GM23338 (cell line): ENCODE data around the gene HOXA9.

Source experiments
- CREB1 ChIP-seq: fragments of 250-450 bp; sonication (Bioruptor Pico); IDR thresholded peaks from 2 replicates; pipeline ENCODE4 v1.5.0; 2020; ENCODE audit warnings: low read depth, mild to moderate bottlenecking, moderate library complexity
- ETS1 ChIP-seq: IDR thresholded peaks from 2 replicates; pipeline ENCODE4 v1.6.1; 2016; ENCODE audit warnings: antibody characterized with exemption
- EZH2 ChIP-seq: fragments of 200-600 bp; sonication (generic); IDR thresholded peaks from one replicate; pipeline ENCODE4 v1.8.0; 2017; ENCODE audit warnings: antibody characterized with exemption, mild to moderate bottlenecking, low read depth; ENCODE audit not compliant: unreplicated experiment
- EZH2phosphoT487 ChIP-seq: fragments of 200-600 bp; sonication (generic); IDR thresholded peaks from one replicate; pipeline ENCODE4 v1.8.1; 2018; ENCODE audit warnings: antibody characterized with exemption; ENCODE audit not compliant: unreplicated experiment
- JUNB ChIP-seq: IDR thresholded peaks from one replicate; pipeline ENCODE4 v1.6.1; 2016; ENCODE audit warnings: antibody characterized with exemption; ENCODE audit not compliant: unreplicated experiment
- NANOG ChIP-seq: IDR thresholded peaks from 2 replicates; pipeline ENCODE4 v1.6.1; 2016; ENCODE audit warnings: antibody characterized with exemption, borderline replicate concordance
- POLR2AphosphoS5 ChIP-seq: IDR thresholded peaks from 2 replicates; pipeline ENCODE4 v1.6.1; 2016; ENCODE audit warnings: antibody characterized with exemption, low read depth
- ZNF114 ChIP-seq: fragments of 250-450 bp; sonication (Bioruptor Pico); IDR thresholded peaks from 2 replicates; pipeline ENCODE4 v1.5.0; 2020; ENCODE audit warnings: mild to moderate bottlenecking, moderate library complexity
- ZNF331 ChIP-seq: fragments of 250-450 bp; sonication (Bioruptor Pico); IDR thresholded peaks from 2 replicates; pipeline ENCODE4 v1.5.0; 2020; ENCODE audit warnings: low read depth, mild to moderate bottlenecking, moderate library complexity
- TF ChIP-seq, protein P1 (sequence below), 2 experiments: fragments of 200-600 bp in 1 of 2; sonication (generic) in 1 of 2; conservative IDR thresholded peaks; 2 replicates each; pipeline versions ENCODE4 v1.5.1 to v1.6.1; 2016 to 2017; ENCODE audit warnings: antibody characterized with exemption in 2 of 2, low read depth in 2 of 2, mild to moderate bottlenecking in 2 of 2, moderate library complexity in 1 of 2
- TF ChIP-seq, protein P2 (sequence below): IDR thresholded peaks from one replicate; pipeline ENCODE4 v1.6.1; 2018; ENCODE audit warnings: antibody characterized with exemption; ENCODE audit not compliant: unreplicated experiment

DNA sequence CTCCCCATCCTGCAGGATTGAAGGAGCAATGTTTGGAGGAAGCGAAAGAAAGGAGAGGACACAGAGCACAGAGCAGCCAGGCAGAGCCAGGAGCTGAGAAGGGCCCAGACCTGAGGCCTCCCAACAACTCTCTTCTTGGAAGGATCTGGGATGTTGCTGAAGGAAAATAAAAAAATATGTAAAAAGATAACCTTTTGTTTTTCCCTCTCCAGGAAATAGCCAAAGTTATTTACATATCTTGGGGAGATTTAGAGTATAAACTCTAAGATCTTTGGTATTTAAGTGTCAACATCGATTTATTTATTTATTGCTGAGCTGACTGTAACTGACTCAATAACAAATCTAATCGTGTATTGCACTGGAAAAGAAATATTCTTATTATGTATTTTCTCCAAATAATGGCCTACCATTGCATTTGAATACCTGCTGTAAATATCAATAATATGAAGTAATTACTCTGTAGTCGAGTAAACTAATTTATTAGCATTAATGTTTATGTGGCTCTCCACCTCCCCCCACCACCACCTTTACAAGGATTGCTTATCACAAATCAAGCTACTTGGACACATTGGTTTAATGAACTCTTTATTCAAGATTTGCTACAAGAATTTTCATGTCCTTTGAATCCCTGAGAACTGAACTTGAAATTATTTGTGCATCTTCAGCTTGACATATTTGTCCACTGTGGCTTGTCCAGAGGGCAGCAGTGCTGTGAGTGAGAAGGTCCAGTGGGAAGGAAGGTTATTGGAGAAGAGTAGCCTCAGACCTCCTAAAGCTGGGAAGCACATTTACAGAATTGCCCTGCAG, 21.5 kb upstream of the HOXA9 start:
- TF ChIP-seq CREB1 (CRISPR knock-in tag): no peak
- TF ChIP-seq, protein P1, sequence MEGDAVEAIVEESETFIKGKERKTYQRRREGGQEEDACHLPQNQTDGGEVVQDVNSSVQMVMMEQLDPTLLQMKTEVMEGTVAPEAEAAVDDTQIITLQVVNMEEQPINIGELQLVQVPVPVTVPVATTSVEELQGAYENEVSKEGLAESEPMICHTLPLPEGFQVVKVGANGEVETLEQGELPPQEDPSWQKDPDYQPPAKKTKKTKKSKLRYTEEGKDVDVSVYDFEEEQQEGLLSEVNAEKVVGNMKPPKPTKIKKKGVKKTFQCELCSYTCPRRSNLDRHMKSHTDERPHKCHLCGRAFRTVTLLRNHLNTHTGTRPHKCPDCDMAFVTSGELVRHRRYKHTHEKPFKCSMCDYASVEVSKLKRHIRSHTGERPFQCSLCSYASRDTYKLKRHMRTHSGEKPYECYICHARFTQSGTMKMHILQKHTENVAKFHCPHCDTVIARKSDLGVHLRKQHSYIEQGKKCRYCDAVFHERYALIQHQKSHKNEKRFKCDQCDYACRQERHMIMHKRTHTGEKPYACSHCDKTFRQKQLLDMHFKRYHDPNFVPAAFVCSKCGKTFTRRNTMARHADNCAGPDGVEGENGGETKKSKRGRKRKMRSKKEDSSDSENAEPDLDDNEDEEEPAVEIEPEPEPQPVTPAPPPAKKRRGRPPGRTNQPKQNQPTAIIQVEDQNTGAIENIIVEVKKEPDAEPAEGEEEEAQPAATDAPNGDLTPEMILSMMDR (conservative IDR thresholded peaks at IDR 0.05; ENCODE audit: low read depth in 2 of 2): no peak
- no peak for TF ChIP-seq POLR2AphosphoS5
- TF ChIP-seq, protein P2, sequence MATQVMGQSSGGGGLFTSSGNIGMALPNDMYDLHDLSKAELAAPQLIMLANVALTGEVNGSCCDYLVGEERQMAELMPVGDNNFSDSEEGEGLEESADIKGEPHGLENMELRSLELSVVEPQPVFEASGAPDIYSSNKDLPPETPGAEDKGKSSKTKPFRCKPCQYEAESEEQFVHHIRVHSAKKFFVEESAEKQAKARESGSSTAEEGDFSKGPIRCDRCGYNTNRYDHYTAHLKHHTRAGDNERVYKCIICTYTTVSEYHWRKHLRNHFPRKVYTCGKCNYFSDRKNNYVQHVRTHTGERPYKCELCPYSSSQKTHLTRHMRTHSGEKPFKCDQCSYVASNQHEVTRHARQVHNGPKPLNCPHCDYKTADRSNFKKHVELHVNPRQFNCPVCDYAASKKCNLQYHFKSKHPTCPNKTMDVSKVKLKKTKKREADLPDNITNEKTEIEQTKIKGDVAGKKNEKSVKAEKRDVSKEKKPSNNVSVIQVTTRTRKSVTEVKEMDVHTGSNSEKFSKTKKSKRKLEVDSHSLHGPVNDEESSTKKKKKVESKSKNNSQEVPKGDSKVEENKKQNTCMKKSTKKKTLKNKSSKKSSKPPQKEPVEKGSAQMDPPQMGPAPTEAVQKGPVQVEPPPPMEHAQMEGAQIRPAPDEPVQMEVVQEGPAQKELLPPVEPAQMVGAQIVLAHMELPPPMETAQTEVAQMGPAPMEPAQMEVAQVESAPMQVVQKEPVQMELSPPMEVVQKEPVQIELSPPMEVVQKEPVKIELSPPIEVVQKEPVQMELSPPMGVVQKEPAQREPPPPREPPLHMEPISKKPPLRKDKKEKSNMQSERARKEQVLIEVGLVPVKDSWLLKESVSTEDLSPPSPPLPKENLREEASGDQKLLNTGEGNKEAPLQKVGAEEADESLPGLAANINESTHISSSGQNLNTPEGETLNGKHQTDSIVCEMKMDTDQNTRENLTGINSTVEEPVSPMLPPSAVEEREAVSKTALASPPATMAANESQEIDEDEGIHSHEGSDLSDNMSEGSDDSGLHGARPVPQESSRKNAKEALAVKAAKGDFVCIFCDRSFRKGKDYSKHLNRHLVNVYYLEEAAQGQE: no peak
- no peak for TF ChIP-seq ZNF114 (CRISPR knock-in tag)
- peak; percentile 80 for TF ChIP-seq EZH2
- no peak for TF ChIP-seq EZH2phosphoT487
- no peak for TF ChIP-seq JUNB
- TF ChIP-seq ZNF331 (CRISPR knock-in tag): no peak
- TF ChIP-seq NANOG: no peak
- TF ChIP-seq ETS1: no peak
